ENCODE results near the gene TM7SF2.

TM7SF2 gene

DNA sequence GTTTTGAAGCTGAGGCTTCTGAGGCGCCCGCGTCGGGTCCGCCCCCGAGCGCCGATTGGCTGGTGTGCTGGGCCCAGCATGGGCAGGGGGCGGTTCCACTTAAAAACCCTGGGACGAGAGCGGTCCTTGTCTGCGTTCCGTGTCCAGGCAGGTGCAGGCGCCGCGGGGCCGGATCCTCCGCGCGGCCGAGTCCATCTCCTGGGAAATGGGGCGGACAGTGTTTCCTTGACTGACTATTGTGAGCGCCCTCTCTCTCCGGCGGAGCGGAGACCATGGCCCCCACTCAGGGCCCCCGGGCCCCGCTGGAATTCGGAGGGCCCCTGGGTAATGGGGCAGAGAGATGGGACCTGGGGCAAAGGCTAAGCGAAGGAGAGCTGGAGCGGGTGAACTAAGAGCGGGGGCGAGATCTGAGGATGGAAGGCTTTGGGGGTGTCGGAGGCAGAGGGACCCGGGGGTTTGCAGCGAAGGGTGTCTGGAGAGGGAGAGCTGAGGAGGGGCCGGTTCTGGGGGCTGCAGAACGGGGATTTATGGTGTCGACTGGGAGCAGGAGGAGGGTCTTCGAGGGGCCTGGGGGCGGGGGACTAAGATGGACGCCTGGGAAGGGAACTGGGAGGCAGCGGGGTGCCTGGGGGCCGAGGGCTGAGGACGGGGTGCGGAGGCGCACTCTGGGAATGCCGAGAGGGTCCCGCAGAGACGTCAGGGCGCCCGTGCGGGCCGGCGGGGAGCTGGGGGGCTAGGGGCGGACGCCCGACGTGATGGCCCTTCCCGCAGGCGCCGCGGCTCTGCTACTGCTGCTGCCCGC, at the start of gene TM7SF2:
Gene TM7SF2, plus strand, starts transcription at position 129 of the 802 bp plus-strand sequence. Its CDS starts 144 bp downstream, at position 273.
- peak; percentile 96 for DNase-seq (ENCODE audit: low spot score)

DNA sequence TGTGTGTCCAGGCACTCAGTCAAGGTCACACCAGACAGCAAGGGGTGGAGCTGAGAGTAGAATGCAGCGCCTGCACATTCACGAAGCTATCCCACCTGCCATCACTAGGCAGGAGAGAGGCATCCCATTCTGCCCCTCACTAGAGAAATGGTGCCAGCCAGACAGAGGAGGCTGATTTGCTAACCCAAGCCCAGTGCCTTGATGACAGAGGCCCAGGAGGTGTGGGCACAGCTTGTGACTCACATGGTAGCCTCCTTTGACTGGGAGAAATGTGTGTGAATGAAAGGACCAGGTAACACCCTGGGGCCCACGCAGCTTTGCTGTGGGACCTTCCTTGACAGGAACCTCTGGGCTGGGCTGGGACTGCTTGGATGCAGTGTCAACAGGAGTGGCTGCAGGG, 48.1 kb upstream of the TM7SF2 start:
- DNase-seq (ENCODE audit: low spot score) = no peak

DNA sequence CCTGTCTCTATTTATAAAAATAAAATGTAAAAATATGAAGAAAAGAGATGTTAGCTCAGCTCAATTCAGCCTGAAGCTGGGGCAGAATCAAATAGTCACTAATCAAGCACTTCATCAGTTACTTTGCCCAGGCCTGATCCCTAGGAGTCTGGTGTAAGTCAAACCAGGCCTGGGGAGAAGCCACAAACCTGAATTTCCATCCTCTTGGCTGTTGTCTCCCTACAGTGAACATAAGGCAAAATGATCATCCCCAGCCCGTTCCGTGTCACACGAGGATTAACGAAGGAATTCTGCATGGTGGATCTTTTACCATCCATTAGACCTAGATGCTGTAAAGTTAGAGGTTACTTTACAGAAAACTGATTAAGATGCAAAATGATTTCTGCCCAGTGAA, 46.8 kb upstream of the TM7SF2 start:
- DNase-seq (ENCODE audit: low spot score) = no peak

DNA sequence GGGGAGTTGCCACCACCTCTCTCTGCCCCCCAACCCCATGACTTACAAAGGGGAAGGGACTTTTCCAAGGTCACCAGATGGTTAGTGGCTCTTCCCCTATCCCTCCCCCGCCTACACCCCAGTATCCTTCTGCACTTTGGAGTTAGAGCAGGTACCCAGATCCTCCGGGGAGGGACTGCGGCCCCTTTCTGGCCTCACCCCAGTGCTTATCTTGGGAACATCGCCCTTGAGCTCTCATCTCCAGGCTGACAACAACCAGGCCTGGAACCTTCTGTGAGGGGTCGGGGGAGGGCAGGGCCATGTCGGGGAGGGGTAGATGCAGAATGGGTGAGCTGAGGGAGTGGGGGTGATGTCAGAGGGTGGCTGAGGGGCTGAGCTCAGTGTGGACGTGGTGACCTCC, 45.8 kb upstream of the TM7SF2 start:
- DNase-seq (ENCODE audit: low spot score) = no peak

DNA sequence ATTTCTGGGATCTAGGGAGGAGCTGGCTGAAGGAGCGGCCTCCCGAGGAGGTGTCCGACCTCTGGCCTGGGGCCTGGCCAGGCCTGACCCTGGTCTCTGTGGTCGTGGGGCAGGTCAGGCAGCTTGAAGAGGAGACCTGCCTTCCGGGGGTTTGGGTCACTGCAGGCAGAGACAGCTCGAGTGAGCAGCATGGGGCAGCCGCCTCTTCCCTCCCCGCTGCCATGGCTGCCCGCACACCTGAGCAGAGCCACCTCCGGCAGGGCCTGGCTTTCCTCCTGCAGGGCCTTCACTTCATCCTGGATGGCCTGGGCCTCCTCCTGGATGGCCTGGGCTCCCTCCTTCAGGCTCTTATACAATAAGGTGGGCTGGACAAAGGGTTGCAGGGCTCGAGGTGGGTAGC, 45.4 kb upstream of the TM7SF2 start:
- no peak for DNase-seq (ENCODE audit: low spot score)

DNA sequence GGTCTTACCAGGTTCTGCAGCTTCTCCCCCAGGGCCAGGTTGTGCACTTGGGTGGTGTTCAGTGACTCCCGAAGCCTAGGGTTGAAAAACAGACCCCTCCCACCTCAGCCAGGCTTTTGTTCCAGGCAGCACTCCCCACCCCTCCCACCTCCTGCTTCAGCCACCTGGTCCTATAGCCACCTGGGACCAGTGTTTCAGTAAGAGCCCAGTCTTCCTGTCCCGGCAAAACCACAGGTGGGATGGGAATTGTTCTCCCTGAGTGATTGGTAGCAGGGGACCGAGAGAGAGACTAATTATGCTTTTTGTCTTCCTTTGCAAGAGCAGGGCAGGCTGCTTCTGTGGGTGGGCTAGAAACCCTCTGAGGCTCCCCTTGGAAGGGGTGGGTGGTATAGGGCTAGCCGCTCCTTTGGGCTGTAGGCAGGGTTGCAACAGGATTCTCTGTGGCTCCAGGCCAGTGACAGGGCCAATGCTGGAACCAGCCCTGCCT, 44.8 kb upstream of the TM7SF2 start:
- DNase-seq (ENCODE audit: low spot score) = no peak

DNA sequence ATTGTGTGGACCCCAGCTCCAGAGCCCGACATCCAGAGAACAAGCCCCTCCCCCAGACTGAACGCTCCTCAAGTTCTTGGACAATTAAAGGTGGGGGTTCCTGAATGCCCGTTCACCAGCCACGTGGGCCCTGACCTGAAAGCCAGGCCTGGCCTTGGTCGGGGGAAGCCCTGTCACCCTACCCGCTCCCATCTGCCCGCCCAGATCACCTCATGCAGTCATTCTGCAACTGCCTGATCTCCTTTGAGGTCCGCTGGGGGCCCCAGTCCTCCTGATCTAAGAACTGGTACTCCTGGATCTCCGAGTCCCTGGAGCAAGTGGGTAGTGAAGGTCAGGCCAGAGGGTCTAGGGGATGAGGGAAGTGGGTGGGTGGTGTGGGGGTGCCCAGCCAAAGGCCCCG, 44.2 kb upstream of the TM7SF2 start:
- DNase-seq (ENCODE audit: low spot score) = no peak

DNA sequence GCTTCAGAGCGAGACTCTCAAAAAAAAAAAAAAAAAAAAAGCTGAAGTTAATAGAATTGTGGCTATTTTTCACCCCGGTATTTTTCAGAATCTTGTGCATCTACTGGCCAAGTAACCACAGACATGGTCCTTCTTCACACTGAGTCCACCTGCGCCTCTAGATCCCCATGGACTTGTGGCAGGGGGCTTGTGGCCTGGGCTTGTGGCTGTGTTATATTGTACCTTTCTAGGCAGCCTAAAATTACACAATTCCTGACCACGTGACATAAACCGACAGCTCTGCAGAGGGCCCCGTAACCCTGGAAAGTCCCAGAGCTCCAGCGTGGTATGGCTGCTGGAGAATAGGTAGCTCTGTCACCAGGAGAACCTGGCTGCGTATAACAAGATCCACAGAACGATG, 42.5 kb upstream of the TM7SF2 start:
- no peak for DNase-seq (ENCODE audit: low spot score)

DNA sequence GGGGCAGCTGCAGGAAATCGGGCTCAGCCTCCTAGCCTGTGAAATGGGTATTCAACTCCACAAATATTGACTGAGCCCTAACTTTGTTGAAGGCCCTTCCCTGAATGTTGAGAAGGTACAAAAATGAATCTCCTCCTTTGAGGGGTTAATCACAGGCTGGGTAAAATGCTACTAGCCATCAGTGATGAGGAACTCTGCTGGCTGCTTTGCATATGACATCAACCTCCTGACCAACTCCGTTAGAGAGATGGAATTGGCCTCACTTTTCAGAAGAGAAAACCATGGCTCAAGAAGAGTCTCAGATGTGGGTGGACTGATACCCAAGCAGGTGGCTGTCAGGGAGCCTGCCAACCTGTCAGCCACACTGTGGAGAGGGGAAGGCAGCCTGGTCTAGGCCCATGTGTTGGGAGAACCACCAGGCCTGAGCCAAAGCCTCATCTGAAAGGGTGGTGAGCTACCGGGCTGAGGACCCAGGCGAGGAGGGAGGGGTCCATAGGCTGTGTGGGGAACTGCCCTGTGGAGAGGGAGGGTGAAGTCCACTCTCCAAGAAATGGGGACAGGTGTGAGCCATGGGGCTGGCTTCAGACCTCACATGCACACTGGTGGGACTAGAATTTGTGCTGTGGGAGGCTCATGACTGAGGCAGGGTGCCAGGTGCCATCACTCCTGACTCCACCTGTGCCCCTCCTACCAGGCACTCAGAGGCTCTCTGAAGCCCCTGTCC, 39.6 kb upstream of the TM7SF2 start:
- no peak for DNase-seq (ENCODE audit: low spot score)

DNA sequence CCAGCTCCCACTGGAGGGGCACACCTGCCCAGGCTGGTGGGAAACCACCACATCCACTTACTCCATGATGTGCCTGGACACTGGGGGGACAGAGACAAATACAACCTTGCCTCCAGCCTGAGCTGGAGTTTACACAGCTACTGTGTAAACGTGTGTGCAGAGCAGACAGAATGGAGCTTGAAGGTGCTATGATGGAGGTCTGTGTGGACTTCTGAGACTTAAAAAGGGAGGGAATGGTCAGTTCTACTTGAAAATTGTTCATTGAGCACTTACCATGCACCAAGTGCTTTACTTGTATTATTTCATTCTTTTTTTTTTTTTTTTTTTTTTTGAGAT, 39.1 kb upstream of the TM7SF2 start:
- DNase-seq (ENCODE audit: low spot score) = no peak

DNA sequence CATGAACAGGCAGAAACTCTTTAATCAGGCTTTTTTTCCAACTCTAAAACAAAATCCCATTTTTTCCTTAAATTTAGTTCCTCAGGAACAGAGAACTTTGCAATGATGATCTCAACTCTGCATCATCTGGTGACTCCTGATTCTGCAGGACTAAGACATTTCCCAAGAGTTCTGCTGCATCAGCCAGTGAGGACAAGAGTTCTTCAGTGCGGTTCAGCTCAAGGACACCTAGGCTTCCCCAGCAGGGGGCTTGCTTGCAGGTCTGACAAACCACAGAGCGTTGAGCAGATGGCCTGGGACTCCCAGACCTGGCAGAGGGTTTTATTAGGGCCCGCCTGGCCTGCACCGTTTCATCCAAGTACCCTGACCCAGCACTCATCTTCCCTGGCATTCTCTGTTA, 34.2 kb upstream of the TM7SF2 start:
- no peak for DNase-seq (ENCODE audit: low spot score)

DNA sequence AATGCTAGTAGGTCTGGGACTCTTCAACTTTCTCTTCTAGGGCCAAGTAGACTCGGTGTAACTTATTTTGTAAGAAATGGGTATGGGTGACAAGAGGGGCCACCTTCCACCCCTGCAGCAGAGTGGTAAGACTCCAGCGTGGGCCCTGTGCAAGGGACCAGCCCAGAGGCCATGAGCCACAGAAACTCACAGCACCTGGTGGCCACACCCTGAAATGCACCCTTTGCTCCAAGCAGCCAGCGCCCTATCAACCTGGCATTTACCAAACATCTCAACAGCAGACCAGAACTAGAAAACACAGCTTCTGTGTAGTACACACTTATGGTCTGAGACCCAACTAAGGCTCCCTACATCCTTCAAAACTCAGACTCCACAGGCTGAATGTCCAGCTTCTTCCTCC, 33.5 kb upstream of the TM7SF2 start:
- peak; percentile 61 for DNase-seq (ENCODE audit: low spot score)

DNA sequence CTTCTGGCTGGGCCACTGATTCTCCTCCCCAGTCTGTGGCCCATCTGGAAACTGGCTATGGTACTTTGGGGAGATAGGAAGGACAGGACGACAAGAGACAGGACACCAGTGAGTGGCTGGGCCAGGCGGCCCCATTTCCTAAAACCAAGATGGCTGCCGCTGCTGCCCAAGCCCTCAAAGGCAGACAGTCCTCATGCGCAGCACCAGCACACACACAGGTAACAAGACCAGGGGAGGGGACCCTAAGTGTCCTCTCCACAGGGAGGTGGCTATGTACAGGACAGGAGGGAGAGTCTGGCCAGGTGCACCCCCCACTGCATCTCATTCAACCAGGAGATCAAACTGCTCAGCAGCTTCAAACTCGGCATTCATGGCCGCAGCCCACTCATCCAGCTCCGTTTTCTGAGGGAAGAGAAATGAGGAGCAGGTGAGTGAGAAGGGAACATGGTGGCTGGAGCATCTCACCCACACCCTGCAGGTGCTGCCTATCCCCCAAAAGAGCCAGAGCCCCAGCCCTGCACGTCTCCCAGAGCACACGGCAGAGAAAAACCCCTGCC, 32.8 kb upstream of the TM7SF2 start:
- DNase-seq (ENCODE audit: low spot score) = no peak

DNA sequence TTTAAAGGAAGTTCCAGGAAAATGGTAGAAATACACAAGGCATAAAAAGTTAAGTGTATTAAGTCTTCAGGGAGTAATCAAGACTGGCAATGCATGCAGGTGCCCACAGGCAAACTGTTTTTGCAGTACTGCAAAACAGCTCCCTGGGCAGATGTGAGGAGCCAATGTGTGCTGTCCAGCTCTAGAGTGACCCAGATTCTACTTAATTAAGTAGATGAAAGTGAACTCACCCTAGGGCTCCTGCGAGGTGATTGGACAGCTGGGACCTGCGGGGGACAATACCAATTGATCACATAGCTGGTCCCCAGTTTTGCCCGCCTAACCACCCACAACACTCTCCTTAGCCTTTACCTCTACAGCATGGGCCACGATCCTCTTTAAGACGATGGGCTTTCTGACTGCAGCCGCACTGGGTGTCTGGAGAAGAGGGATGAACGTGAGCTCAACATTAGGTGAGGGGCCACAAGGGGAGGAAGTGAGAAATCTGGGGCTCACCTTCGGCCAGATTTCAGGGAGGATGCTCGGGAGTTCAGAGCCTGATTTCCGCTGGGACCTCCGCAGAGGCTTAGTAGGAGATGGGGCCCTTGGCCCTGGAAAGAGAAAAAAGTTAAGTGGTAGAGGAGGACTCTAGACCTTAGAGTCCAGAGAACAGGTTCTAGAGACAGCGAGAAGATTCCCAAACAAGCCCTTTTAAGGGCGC, 28.4 kb upstream of the TM7SF2 start:
- DNase-seq (ENCODE audit: low spot score) = no peak

DNA sequence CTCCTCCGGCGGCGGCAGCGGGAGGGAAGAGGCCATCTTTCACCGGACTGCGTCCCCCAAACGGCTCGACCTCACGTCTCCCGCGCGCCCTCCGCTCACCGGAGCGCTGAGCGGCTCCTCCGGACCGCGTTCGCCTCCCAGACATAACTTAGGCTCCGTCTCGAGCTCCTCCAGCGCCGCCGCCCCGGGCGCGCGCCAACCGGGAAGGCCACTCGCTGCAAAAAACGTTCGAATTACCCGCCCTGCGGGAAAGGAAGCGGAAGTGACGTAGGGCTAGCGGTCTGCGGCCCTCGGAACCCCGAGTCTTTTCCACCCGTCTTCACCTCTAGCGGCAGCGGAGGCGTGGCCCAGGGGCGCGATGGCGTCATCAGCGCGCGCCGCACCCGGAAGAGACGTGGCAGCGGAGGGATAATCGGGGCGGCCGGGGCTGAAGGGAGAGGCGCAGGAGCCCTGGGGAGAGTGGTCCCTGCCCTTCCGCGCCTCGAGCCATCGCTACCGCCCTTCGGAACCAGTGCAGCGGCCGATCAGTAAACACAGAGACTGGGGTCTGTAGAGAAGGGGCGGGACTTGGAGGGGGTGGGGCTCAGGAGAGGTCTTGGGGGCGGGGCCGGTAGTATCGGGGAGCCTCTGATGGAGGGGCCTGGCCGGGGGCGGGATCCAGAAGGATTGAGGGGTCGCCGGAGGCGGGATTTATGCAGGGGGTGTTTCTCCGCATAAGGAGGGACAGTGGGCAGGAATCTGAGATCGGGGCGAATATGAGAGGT, 27.7 kb upstream of the TM7SF2 start, which contains the start of the genes CDCA5 and ZFPL1:
Gene CDCA5, minus strand, starts transcription at position 207 of the 764 bp plus-strand sequence. Its CDS starts 62 bp downstream, at position 145.
Gene ZFPL1, plus strand, starts transcription at position 389 of the 764 bp plus-strand sequence. CDS start 477 bp downstream, outside the sequence.
- peak; percentile 100 for DNase-seq (ENCODE audit: low spot score)

DNA sequence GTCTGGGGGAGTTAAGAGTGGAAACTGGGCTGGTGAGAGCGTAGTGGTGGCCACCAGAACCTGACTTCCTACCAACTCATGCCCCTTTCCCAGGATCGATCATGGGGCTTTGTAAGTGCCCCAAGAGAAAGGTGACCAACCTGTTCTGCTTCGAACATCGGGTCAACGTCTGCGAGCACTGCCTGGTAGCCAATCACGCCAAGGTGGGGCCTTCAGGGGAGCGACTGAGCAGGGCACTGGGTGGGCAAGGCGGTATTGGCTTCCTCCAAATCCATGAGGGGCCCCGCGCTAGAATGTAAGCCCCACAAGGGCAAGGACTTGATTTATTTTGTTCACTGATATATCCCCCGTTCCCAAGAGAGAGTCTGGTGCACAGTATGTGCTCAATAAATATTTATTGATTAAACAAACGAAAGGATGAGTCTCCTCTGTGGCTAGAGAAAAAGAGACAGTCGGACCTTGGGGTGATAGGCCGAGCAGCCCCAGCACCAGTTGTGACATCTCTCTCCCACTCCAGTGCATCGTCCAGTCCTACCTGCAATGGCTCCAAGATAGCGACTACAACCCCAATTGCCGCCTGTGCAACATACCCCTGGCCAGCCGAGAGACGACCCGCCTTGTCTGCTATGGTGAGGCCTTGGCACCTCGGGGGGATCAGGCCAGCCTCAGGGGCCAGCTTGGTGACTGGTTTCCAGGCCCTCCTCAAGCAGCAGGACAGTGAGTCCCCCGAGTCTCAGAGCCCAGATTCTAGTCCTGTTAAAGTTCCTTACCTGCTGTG, 26.9 kb upstream of the TM7SF2 start:
- no peak for DNase-seq (ENCODE audit: low spot score)

DNA sequence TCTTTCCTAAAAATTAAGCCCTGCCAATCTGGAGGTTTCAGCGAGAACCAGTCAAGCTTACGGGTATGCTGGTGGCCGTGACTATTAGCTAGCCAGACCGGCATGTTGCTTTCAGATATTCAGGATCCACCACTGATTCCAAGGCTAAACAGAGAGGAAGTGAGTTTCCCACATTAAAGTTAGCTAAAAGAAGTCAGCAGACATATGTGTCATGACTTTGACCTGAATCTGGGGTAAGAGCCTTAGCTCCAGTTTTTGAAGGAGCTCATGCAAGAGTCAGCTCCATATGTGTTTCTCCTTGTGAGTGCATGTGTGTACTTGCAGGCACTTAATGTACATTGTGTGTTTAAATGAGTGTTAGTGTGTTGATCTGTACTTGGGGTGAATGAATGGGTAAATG, 26.2 kb upstream of the TM7SF2 start:
- DNase-seq (ENCODE audit: low spot score) = no peak

DNA sequence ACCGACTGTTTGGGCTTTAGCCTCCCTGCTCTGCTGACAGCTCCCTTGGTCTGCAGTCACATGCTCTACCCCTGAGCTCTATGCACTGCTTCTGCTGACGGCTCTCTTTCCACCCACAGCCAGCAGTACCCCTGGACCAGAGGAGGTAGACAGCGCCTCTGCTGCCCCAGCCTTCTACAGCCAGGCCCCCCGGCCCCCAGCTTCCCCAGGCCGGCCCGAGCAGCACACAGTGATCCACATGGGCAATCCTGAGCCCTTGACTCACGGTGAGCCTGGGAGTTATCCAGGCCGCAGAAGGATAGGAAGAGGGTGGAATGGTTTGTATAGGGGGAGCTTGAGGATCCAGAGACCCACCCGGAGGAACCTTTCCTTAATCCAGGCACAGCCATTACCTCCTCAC, 24.9 kb upstream of the TM7SF2 start:
- DNase-seq (ENCODE audit: low spot score) = no peak

DNA sequence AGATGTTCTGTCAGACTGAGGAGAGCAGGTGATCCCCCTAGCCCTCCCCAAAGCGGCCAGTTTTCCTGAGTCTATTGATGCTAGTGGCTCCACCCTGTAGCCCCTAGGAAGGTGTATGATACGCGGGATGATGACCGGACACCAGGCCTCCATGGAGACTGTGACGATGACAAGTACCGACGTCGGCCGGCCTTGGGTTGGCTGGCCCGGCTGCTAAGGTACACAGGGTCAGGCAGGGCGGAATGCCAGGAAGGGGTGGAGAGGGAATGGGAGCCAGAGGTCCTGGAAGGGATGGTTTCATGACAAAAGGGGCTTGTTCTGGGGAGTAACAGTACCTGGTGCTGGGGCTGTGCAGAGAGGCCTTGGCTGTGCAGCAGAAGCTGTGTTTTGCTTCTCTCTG, 24.5 kb upstream of the TM7SF2 start:
- no peak for DNase-seq (ENCODE audit: low spot score)

DNA sequence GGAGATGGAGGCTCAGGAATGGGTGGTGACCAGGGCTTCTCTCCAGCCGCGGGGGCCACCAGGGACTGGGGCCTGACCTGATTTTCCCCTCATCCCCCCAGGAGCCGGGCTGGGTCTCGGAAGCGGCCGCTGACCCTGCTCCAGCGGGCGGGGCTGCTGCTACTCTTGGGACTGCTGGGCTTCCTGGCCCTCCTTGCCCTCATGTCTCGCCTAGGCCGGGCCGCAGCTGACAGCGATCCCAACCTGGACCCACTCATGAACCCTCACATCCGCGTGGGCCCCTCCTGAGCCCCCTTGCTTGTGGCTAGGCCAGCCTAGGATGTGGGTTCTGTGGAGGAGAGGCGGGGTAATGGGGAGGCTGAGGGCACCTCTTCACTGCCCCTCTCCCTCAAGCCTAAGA, 23.8 kb upstream of the TM7SF2 start:
- no peak for DNase-seq (ENCODE audit: low spot score)

DNA sequence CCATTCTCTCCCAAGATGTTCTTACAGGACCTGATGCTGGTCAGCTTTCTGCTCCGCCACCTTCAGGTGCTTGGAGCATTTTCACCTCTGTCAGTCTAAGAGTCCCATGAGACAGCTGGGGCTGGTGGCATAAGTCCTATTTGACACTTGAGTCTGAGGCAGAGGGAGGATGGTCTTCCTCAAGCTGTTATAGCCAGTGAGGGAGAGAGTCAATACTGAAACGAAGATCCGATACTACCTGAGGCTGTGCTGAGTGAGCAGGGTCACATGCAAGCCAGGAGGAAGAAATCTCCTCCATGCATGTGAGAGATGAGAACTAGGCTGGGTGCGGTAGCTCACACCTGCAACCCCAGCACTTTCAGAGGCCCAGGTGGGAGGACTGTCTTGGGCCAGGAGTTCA, 22.1 kb upstream of the TM7SF2 start:
- DNase-seq (ENCODE audit: low spot score) = no peak

All from AG20443 (cell line).